GM12872 (cell line): ENCODE data around the gene TMEM30B.

ENCODE experiments used
- CTCF ChIP-seq: IDR thresholded peaks from 3 replicates; pipeline ENCODE4 v1.5.1; 2011; ENCODE audit warnings: low read depth, mild to moderate bottlenecking, low read length, moderate library complexity; ENCODE audit not compliant: insufficient read depth

Gene TMEM30B, protein sequence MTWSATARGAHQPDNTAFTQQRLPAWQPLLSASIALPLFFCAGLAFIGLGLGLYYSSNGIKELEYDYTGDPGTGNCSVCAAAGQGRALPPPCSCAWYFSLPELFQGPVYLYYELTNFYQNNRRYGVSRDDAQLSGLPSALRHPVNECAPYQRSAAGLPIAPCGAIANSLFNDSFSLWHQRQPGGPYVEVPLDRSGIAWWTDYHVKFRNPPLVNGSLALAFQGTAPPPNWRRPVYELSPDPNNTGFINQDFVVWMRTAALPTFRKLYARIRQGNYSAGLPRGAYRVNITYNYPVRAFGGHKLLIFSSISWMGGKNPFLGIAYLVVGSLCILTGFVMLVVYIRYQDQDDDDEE

GRCh38 chr14:61281186-61281947 is at the start of gene TMEM30B:
TSS of gene TMEM30B (minus strand) at chr14:61281338. CDS start at chr14:61281147, 191 bp downstream.
- TF ChIP-seq CTCF = no peak

GRCh38 chr14:61330511-61330910 is 49.4 kb upstream of the TMEM30B start:
- TF ChIP-seq CTCF = no peak

- TF ChIP-seq CTCF = no peak
These were observed 48.4 kb upstream of the TMEM30B start for GRCh38 chr14:61329478-61330051.

DNA sequence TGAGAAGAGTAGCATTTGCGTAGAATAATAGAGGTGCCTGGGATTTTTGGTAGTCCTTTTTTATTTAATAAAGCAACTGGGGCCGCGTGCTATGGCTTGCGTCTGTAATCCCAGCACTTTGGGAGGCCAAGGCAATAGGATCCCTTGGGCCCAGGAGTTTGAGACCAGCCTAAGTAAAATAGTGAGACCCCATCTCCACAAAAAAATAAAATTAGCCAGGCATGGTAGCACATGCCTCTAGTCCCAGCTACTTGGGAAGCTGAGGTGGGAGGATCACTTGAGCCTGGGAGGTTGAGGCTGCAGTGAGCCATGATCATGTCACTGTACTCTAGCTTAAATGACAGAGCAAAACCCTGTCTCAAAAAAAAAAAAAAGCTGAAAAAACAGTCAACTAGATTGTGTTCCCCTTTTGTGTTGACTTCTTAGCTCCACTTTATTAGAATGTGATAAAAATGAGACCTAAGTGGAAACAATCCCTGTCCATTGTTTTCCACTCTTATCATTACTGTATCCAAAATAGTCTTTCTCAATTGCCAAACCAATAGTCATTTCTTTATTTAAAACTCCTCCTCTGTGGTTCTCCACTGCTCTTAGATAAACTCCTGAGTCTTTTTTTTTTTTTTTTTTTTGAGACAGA is 47.6 kb upstream of the TMEM30B start:
- TF ChIP-seq CTCF = no peak

DNA sequence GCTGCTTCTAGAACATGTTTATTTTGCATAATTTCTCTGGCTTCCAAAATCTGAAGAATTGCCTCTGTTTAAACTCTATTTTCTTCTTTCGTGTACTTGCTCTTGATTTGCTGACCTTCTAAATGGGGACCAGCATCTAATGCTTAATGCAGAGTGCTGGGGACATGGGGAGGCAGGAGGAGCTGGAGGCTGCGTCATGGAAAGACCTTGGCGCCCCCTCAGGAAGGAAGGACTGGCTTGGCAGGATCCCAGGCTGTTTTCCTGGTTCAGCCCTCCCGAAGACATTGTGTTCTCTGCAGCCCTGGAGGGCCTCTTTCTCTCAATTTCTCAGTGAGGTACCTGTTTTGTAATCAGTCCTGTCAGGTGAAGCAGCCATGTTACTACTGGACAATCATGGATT is 45.7 kb upstream of the TMEM30B start:
- no peak for TF ChIP-seq CTCF

DNA sequence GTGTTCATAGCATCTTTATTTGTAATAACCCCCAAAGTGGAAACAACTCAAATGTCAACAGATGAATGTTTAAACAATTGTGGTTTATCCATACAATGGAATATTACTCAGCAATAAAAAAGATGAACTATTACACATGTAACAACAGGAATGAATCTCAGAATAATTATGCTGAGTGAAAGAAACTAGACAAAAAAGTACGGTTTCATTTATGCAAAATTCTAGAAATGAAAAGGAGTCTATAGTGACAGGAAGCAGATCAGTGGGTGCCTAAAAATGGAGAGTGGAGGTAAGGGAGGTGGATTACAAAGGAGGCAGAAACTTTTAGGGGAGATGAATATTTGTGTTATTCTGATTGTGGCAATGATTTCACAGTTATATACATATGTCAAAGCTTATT is 45.0 kb upstream of the TMEM30B start:
- TF ChIP-seq CTCF = no peak

DNA sequence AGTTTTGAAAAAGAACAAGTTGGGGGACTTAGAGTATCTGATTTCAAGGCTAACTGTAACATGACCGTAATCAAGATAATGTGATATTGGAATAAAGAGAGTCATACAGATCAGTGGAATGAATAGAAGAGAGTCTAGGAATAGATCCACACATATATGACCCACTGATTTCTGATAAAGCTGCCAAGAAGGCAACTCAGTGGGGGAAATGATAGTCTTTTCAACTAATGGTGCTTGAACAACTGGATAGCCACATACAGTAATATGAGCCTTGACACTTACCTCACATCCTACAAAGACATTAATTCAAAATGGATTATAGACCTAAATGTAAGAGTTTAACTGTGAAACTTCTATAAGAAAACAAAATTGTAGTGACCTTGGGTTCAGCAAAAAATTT is 44.0 kb upstream of the TMEM30B start:
- no peak for TF ChIP-seq CTCF
